C4-2B (cell line): ENCODE measurements around the gene ASB6.

Experiments
- CTCF ChIP-seq: fragments of 450-650 bp; conservative IDR thresholded peaks from 2 replicates; pipeline ENCODE4 v1.5.1; 2017; ENCODE audit warnings: mild to moderate bottlenecking
- ZFX ChIP-seq: fragments of 450-650 bp; IDR thresholded peaks from 2 replicates; pipeline ENCODE4 v1.6.1; 2017

DNA sequence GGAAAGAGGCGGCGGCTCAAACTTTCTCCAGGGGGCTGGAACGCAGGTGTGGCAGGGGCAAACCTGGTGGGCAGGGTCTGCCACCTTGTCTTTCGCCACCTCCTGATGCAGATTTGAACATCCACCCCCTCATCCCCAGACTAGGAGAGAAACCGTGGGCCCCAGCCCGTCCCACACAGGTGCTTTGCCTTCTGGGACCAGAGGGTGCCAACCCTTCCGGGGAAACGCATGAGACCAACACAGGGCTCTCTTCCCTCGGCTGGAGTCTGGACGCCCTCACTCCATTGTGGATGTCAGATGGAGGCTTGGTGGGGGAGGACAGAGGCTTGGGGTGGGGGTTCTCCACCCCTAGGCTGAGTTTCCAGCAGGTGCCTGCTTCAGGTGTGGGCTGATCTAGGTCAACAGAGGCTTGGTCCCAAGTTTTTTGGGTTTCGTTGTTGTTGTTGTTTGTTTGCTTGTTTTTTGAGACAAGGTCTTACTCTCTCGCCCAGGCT lies 30.6 kb downstream of the ASB6 start:
- TF ChIP-seq CTCF (no peak; the same call in 1 of the 2 replicates), ZFX (no peak)
